ENCODE data around the gene FBXO42. TPM values are rescaled to one million over a fixed set of nuclear protein-coding genes. Genes with fewer than 3 reads are reported as not detected.

FBXO42 gene
- total RNA-seq, 1 donor from 2014 or later = 25.6 TPM

DNA sequence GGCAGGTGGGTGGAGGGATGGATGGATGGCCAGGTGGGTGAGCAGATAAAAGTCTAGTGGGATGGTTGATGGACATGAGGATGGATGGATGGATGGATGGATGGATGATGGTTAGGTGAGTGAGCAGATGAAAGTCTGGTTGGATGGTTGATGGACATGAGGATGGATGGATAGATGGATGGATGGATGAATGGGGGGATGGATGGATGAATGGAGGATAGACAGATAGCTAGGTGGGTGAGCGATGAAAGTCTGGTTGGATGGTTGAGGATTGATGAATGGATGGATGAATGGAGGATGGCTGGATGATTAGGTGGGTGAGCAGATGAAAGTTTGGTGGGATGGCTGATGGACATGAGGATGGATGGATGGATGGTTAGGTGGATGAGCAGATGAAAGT is 130.8 kb downstream of the FBXO42 start:
- FAIRE-seq (no peak), DNase-seq (ENCODE audit: low read depth) (no peak)
- H4K20me1 ChIP-seq (ENCODE audit: insufficient read depth, low read length) = no peaks in the 10 kb centered on the region
- no peak overlapping the region for H3K4me3 Mint-ChIP-seq (ENCODE audit: unreplicated experiment)
- peaks cover 4% of the 10 kb centered on the region for H3K9me3 ChIP-seq (ENCODE audit: insufficient read depth, low read depth, low read length)
- no peak overlapping the region for H3K27ac Mint-ChIP-seq (ENCODE audit: unreplicated experiment)
- no peak overlapping the region for H2AFZ ChIP-seq (ENCODE audit: low read depth, low read length)
- no peaks in the 10 kb centered on the region for H3K36me3 ChIP-seq (ENCODE audit: insufficient read depth, low read length)
- no peak overlapping the region for H3K27ac ChIP-seq (ENCODE audit: low read depth, low read length)
- H3K4me3 ChIP-seq (ENCODE audit: insufficient read depth, low read depth, low read length) = no peak overlapping the region
- peaks cover 7% of the 10 kb centered on the region for H3K4me1 ChIP-seq (ENCODE audit: insufficient read depth, low read length)
- peaks cover 7% of the 10 kb centered on the region for H3K9me3 Mint-ChIP-seq (ENCODE audit: unreplicated experiment)
- H3K27me3 Mint-ChIP-seq (ENCODE audit: low read depth, unreplicated experiment) = peaks cover 44% of the 10 kb centered on the region
- H3K79me2 ChIP-seq (ENCODE audit: insufficient read depth, low read length) = no peaks in the 10 kb centered on the region
- H3K4me2 ChIP-seq (ENCODE audit: low read length) = no peak overlapping the region
- no peak for TF ChIP-seq EZH2 (IDR thresholded peaks at IDR 0.05; ENCODE audit: insufficient read depth, low read length)
- TF ChIP-seq, protein P1, sequence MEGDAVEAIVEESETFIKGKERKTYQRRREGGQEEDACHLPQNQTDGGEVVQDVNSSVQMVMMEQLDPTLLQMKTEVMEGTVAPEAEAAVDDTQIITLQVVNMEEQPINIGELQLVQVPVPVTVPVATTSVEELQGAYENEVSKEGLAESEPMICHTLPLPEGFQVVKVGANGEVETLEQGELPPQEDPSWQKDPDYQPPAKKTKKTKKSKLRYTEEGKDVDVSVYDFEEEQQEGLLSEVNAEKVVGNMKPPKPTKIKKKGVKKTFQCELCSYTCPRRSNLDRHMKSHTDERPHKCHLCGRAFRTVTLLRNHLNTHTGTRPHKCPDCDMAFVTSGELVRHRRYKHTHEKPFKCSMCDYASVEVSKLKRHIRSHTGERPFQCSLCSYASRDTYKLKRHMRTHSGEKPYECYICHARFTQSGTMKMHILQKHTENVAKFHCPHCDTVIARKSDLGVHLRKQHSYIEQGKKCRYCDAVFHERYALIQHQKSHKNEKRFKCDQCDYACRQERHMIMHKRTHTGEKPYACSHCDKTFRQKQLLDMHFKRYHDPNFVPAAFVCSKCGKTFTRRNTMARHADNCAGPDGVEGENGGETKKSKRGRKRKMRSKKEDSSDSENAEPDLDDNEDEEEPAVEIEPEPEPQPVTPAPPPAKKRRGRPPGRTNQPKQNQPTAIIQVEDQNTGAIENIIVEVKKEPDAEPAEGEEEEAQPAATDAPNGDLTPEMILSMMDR (IDR thresholded peaks at IDR 0.05; ENCODE audit: insufficient read depth, low read depth, low read length) = no peak
- peaks cover 2% of the 10 kb centered on the region for H3K4me1 Mint-ChIP-seq (ENCODE audit: low read depth, unreplicated experiment)
- no peak overlapping the region for H3K9ac ChIP-seq (ENCODE audit: low read length)
- H3K36me3 Mint-ChIP-seq (ENCODE audit: low read depth, unreplicated experiment) = peaks cover 2% of the 10 kb centered on the region
- H3K27me3 ChIP-seq (ENCODE audit: insufficient read depth, low read length) = peaks cover 6% of the 10 kb centered on the region

DNA sequence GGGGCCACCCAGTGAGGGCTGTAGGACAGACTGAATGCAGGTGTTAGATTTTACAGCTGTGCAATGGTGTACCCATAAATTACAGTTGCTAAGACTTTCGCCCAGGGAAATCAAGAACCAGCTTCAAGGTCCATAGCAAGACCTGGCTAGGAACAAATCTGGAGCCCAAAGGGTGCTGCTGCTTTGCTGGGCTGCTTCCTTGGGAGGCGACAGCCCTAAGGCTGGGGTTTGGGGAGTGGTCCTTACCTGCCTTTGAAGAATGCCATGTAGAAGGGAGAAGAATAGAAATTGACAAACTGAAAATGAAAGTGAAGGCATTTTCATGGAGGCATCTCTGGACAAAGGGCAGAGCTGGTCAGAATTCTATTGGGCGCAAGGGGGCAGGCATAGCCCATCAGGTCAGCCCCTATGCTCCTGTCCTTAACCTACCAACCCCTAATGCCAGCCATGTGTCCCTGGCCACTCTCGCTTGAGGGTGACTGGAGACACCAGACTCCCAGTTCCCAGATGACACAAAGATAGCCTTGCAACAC is 132.2 kb downstream of the FBXO42 start:
- H2AFZ ChIP-seq (ENCODE audit: low read depth, low read length) = no peak overlapping the region

DNA sequence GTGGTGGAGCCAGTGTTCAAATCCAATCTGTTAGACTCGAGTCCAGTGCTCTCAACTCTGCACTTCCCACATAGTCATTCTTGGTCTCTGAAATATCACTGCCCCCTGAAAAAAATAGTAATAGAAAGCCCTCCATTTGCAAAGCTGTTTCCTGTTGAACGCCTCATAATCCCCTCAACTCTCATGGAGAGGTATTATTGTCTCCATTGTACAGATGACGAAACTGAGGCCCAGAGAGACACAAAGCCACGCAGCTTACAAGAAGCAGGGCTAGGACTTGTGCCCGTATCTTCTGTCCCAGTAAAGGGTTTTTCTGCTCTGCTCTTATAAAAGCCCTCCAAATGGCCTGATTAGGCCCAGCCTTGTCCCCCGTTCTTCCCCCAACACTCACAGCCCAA is 133.6 kb downstream of the FBXO42 start:
- Mint-ChIP-seq H3K36me3 (ENCODE audit: low read depth, unreplicated experiment) (no peaks in the 10 kb centered on the region), H3K4me1 (ENCODE audit: low read depth, unreplicated experiment) (peaks cover 2% of the 10 kb centered on the region), H3K27ac (ENCODE audit: unreplicated experiment) (no peak overlapping the region), H3K9me3 (ENCODE audit: unreplicated experiment) (peaks cover 4% of the 10 kb centered on the region), H3K27me3 (ENCODE audit: low read depth, unreplicated experiment) (peaks cover 24% of the 10 kb centered on the region), H3K4me3 (ENCODE audit: unreplicated experiment) (peak overlapping the region; percentile 52)
- Histone ChIP-seq H3K4me1 (ENCODE audit: insufficient read depth, low read length) (peaks cover 10% of the 10 kb centered on the region), H3K36me3 (ENCODE audit: insufficient read depth, low read length) (no peaks in the 10 kb centered on the region), H3K27ac (ENCODE audit: low read depth, low read length) (no peak overlapping the region), H3K27me3 (ENCODE audit: insufficient read depth, low read length) (no peaks in the 10 kb centered on the region), H4K20me1 (ENCODE audit: insufficient read depth, low read length) (no peaks in the 10 kb centered on the region), H3K4me2 (ENCODE audit: low read length) (no peak overlapping the region), H2AFZ (ENCODE audit: low read depth, low read length) (no peak overlapping the region), H3K9me3 (ENCODE audit: insufficient read depth, low read depth, low read length) (no peaks in the 10 kb centered on the region), H3K4me3 (ENCODE audit: insufficient read depth, low read depth, low read length) (no peak overlapping the region), H3K79me2 (ENCODE audit: insufficient read depth, low read length) (no peaks in the 10 kb centered on the region), H3K9ac (ENCODE audit: low read length) (no peak overlapping the region)
- TF ChIP-seq, protein P1 (IDR thresholded peaks at IDR 0.05; ENCODE audit: insufficient read depth, low read depth, low read length) = no peak
- TF ChIP-seq EZH2 (IDR thresholded peaks at IDR 0.05; ENCODE audit: insufficient read depth, low read length) = no peak
- FAIRE-seq (no peak), DNase-seq (ENCODE audit: low read depth) (no peak)

More for the DNA sequence above, 132.2 kb downstream of the FBXO42 start:
- Histone ChIP-seq H4K20me1 (ENCODE audit: insufficient read depth, low read length) (no peaks in the 10 kb centered on the region), H3K9me3 (ENCODE audit: insufficient read depth, low read depth, low read length) (no peaks in the 10 kb centered on the region), H3K79me2 (ENCODE audit: insufficient read depth, low read length) (no peaks in the 10 kb centered on the region), H3K27ac (ENCODE audit: low read depth, low read length) (no peak overlapping the region), H3K9ac (ENCODE audit: low read length) (no peak overlapping the region), H3K27me3 (ENCODE audit: insufficient read depth, low read length) (no peaks in the 10 kb centered on the region), H3K4me2 (ENCODE audit: low read length) (no peak overlapping the region), H3K36me3 (ENCODE audit: insufficient read depth, low read length) (no peaks in the 10 kb centered on the region), H3K4me3 (ENCODE audit: insufficient read depth, low read depth, low read length) (no peak overlapping the region), H3K4me1 (ENCODE audit: insufficient read depth, low read length) (peaks cover 10% of the 10 kb centered on the region)
- Mint-ChIP-seq H3K4me3 (ENCODE audit: unreplicated experiment) (no peak overlapping the region), H3K4me1 (ENCODE audit: low read depth, unreplicated experiment) (peaks cover 2% of the 10 kb centered on the region), H3K27me3 (ENCODE audit: low read depth, unreplicated experiment) (peaks cover 32% of the 10 kb centered on the region), H3K36me3 (ENCODE audit: low read depth, unreplicated experiment) (no peaks in the 10 kb centered on the region), H3K27ac (ENCODE audit: unreplicated experiment) (no peak overlapping the region), H3K9me3 (ENCODE audit: unreplicated experiment) (peaks cover 4% of the 10 kb centered on the region)
- no peak for DNase-seq (ENCODE audit: low read depth)
- TF ChIP-seq, protein P1 (IDR thresholded peaks at IDR 0.05; ENCODE audit: insufficient read depth, low read depth, low read length) = no peak
- no peak for TF ChIP-seq EZH2 (IDR thresholded peaks at IDR 0.05; ENCODE audit: insufficient read depth, low read length)
- no peak for FAIRE-seq

Measured in astrocyte (in vitro differentiated cells and primary cell).